Panc1 (cell line): ENCODE data around the gene NOP53. TPM values are rescaled to one million over a fixed set of nuclear protein-coding genes. Genes with fewer than 3 reads are reported as not detected.

Experiments
- ATAC-seq: fragments of 200-7000 bp; cut with Tn5 transposase; 2 replicates; pipeline ENCODE4 v1.9.1; 2020; ENCODE audit warnings: mild to moderate bottlenecking, moderate library complexity
- BruUV-seq: library from RNA; stranded (reverse); fragments of 400-500 nt; replicated peaks from 2 replicates; lab custom pipeline; 2021; lab: Mats Ljungman, UMichigan
- CTCF ChIA-PET: fragments of 300-600 bp; sonication (Branson Sonifier 250); formaldehyde crosslinking; loops from one replicate; lab custom pipeline; 2022; ENCODE audit warnings: antibody characterized with exemption; lab: Charles Lee
- POLR2A ChIA-PET: fragments of 300-600 bp; sonication (Branson Sonifier 250); formaldehyde crosslinking; loops from one replicate; lab custom pipeline; 2022; ENCODE audit warnings: antibody characterized with exemption; lab: Charles Lee
- DNase-seq: peaks from one replicate; pipeline ENCODE4 v3.0.0-alpha.2; 2010; ENCODE audit warnings: low read depth, low spot score
- H3K27ac ChIP-seq: 2 replicates; pipeline ENCODE4 v1.5.1; 2011; ENCODE audit warnings: mild to moderate bottlenecking, low read length, inconsistent platforms
- H3K27me3 ChIP-seq: fragments of 200-500 bp; sonication (Bioruptor generic); 2 replicates; pipeline ENCODE4 v1.6.0; 2014; ENCODE audit warnings: low read length, inconsistent platforms; ENCODE audit not compliant: control insufficient read depth, insufficient read depth
- H3K36me3 ChIP-seq: fragments of 200-500 bp; sonication (Bioruptor generic); 2 replicates; pipeline ENCODE4 v1.5.1; 2014; ENCODE audit warnings: inconsistent platforms, mild to moderate bottlenecking, low read length, moderate library complexity; ENCODE audit not compliant: control insufficient read depth, insufficient read depth
- H3K4me1 ChIP-seq: 2 replicates; pipeline ENCODE4 v1.5.1; 2011; ENCODE audit warnings: inconsistent platforms, mild to moderate bottlenecking, low read length, moderate library complexity; ENCODE audit not compliant: control insufficient read depth, insufficient read depth
- H3K4me3 ChIP-seq, 2 experiments: 2 replicates each; pipeline ENCODE4 v1.5.1; 2011 to 2012; ENCODE audit warnings: low read depth in 2 of 2, low read length in 2 of 2, mild to moderate bottlenecking in 2 of 2, inconsistent platforms in 1 of 2, moderate library complexity in 1 of 2
- H3K9me3 ChIP-seq: fragments of 200-500 bp; sonication (Bioruptor generic); 2 replicates; pipeline ENCODE4 v1.5.1; 2014; ENCODE audit warnings: low read depth, mild to moderate bottlenecking, inconsistent platforms, low read length, moderate library complexity; ENCODE audit not compliant: control insufficient read depth, insufficient read depth
- POLR2AphosphoS5 ChIP-seq: IDR thresholded peaks from 2 replicates; pipeline ENCODE4 v1.6.1; 2012; ENCODE audit warnings: mild to moderate bottlenecking, low read depth, low read length, moderate library complexity
- REST ChIP-seq, 2 experiments: IDR thresholded peaks; 2 replicates each; pipeline ENCODE4 v1.6.1; 2011 to 2012; ENCODE audit warnings: low read depth in 2 of 2, control low read depth in 1 of 2, low read length in 1 of 2, mild to moderate bottlenecking in 1 of 2, moderate library complexity in 1 of 2; ENCODE audit not compliant: insufficient read depth in 1 of 2
- SIN3A ChIP-seq: IDR thresholded peaks from 2 replicates; pipeline ENCODE4 v1.6.1; 2012; ENCODE audit warnings: low read depth, mild to moderate bottlenecking, low read length, moderate library complexity, borderline replicate concordance; ENCODE audit not compliant: insufficient read depth
- TCF7L2 ChIP-seq: IDR thresholded peaks from 2 replicates; pipeline ENCODE4 v1.6.1; 2011; ENCODE audit warnings: mild to moderate bottlenecking, low read depth, low read length, inconsistent platforms
- in situ Hi-C: cut with HindIII; loops from 2 replicates; pipeline ENCODE4 v1.10.0; 2016; ENCODE audit warnings: low sequenced_read_pairs, low pct_unique_long_range_greater_than_20kb
- intact Hi-C: fragments of 100-400 bp; cut with micrococcal nuclease; formaldehyde crosslinking; loops from one replicate; pipeline ENCODE4 v1.10.0; 2022; ENCODE audit not compliant: unreplicated experiment
- total RNA-seq: library from RNA; stranded (reverse); gene quantifications from one replicate; pipeline ENCODE4 v1.2.1, GENCODE V29; 2021; ENCODE audit not compliant: unreplicated experiment
- TF ChIP-seq, protein P1 (sequence below): fragments of 450-650 bp; IDR thresholded peaks from 2 replicates; pipeline ENCODE4 v1.5.1; 2017; ENCODE audit warnings: mild to moderate bottlenecking

The NOP53 gene
- total RNA-seq, 1 experiment from 2014 or later = 64.3 TPM

DNA sequence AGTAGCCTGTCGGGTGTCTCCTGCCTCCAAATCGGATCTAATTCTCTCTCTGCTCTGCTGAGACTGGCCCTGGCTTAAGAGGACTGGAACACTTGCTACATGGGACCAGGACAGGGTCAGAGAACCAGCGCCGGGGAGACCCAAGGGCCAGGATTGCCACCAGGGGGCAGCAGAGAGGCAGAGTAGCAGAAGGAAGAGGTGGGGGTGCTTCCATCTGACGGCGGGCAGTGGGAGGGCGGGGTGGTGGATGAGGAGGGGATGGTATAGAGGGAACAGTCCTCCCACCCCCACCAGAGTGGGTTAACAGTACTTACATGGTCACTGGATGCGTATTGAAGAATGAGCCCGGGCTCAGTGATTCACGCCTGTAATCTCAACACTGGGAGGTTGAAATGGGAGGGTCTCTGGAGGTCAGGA, 45.1 kb downstream of the NOP53 start:
- peak; percentile 32 for DNase-seq
- CTCF ChIA-PET = interaction anchor here (0.8 kb wide), 1 partner anchor 25 kb away, joined by 4 read pairs; no protein-coding TSS in a partner anchor
- H3K4me1 ChIP-seq = no peaks in the 10 kb centered on the region
- in situ Hi-C loops (no loop called here), intact Hi-C loops (no loop called here)
- ATAC-seq = peak; percentile 90
- TF ChIP-seq, protein P1, sequence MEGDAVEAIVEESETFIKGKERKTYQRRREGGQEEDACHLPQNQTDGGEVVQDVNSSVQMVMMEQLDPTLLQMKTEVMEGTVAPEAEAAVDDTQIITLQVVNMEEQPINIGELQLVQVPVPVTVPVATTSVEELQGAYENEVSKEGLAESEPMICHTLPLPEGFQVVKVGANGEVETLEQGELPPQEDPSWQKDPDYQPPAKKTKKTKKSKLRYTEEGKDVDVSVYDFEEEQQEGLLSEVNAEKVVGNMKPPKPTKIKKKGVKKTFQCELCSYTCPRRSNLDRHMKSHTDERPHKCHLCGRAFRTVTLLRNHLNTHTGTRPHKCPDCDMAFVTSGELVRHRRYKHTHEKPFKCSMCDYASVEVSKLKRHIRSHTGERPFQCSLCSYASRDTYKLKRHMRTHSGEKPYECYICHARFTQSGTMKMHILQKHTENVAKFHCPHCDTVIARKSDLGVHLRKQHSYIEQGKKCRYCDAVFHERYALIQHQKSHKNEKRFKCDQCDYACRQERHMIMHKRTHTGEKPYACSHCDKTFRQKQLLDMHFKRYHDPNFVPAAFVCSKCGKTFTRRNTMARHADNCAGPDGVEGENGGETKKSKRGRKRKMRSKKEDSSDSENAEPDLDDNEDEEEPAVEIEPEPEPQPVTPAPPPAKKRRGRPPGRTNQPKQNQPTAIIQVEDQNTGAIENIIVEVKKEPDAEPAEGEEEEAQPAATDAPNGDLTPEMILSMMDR = peak; percentile 90
- no peak for TF ChIP-seq SIN3A
- no peak for TF ChIP-seq REST (IDR thresholded peaks at IDR 0.05; ENCODE audit: insufficient read depth in 1 of 2, low read depth in 2 of 2, low read length in 1 of 2)
- no peak for TF ChIP-seq TCF7L2
- POLR2A ChIA-PET = no interaction called here
- no peaks in the 10 kb centered on the region for H3K36me3 ChIP-seq
- no peaks in the 10 kb centered on the region for H3K27me3 ChIP-seq
- no peaks in the 10 kb centered on the region for H3K9me3 ChIP-seq
- H3K4me3 ChIP-seq = no peak overlapping the region
- no TSS peak for BruUV-seq
- H3K27ac ChIP-seq = no peak overlapping the region

GRCh38 chr19:47792616-47793015, 47.3 kb downstream of the NOP53 start:
- ChIA-PET POLR2A (no interaction called here), CTCF (no interaction called here)
- Histone ChIP-seq H3K27me3 (no peaks in the 10 kb centered on the region), H3K4me1 (no peaks in the 10 kb centered on the region), H3K27ac (no peak overlapping the region), H3K36me3 (no peaks in the 10 kb centered on the region), H3K4me3 (no peak overlapping the region), H3K9me3 (no peaks in the 10 kb centered on the region)
- in situ Hi-C loops = no loop called here
- ATAC-seq (no peak), DNase-seq (no peak)
- no TSS peak for BruUV-seq
- intact Hi-C loops = no loop called here
- TF ChIP-seq TCF7L2 = no peak
- TF ChIP-seq POLR2AphosphoS5 = no peak
- TF ChIP-seq REST (IDR thresholded peaks at IDR 0.05; ENCODE audit: insufficient read depth in 1 of 2, low read depth in 2 of 2, low read length in 1 of 2) = no peak
- TF ChIP-seq, protein P1 = no peak
- TF ChIP-seq SIN3A = no peak
